ENCODE measurements around the gene TBC1D14. TPM values are rescaled to one million over a fixed set of nuclear protein-coding genes. Genes with fewer than 3 reads are reported as not detected.

Gene TBC1D14
- total and polyA plus RNA-seq, 2 of the 8 experiments (the other 6 are each of a cell fraction or from before 2014, with no cell fraction given) = 45.6 to 48.2 TPM

GRCh38 chr4:6874981-6875380 is 34.6 kb upstream of the TBC1D14 start:
- 89% methylated on average over 4 of the region's 4 CpGs; no CpG with 5 or more reads in 1 of the 2 experiments for WGBS, 2 experiments (ENCODE audit: extremely low coverage in 1 of 2, insufficient coverage in 1 of 2, insufficient read length in 1 of 2, insufficient replicate concordance in 2 of 2, low coverage in 1 of 2, low lambda C conversion rate in 2 of 2, missing lambda C conversion rate in 1 of 2)
- POLR2A ChIA-PET (ENCODE audit: partially characterized antibody) = interaction anchor here (1.8 kb wide), 1 partner anchor 159 kb away, joined by 5 read pairs; the partner anchor contains the start of gene BLOC1S4
- no peak overlapping the region for H2BK120ac ChIP-seq (replicated peaks; ENCODE audit: low read depth, low read length)
- no peak overlapping the region for H2BK20ac ChIP-seq (ENCODE audit: low read length)
- no peak overlapping the region for H3K18ac ChIP-seq (ENCODE audit: extremely low read depth, low read length)
- no peaks in the 10 kb centered on the region for H3K79me2 ChIP-seq (ENCODE audit: control insufficient read depth in 1 of 2, insufficient read depth in 2 of 2, low read length in 2 of 2)
- H3K4me2 ChIP-seq (ENCODE audit: insufficient read depth in 1 of 2, low read depth in 2 of 2, low read length in 2 of 2) = no peak overlapping the region
- DNase-seq (ENCODE audit: low read depth in 1 of 2, low spot score in 2 of 2) (no peak), FAIRE-seq (no peak)
- H3K4ac ChIP-seq (replicated peaks; ENCODE audit: insufficient read length, low read depth, low read length) = no peak overlapping the region
- TF ChIP-seq BACH1 (IDR thresholded peaks at IDR 0.05; ENCODE audit: low read length) = no peak
- no peak for TF ChIP-seq ATF2 (IDR thresholded peaks at IDR 0.05; ENCODE audit: low read length)
- H3K56ac ChIP-seq (replicated peaks; ENCODE audit: insufficient read length, low read depth, low read length) = no peak overlapping the region
- H2AFZ ChIP-seq (ENCODE audit: low read length) = no peak overlapping the region
- peaks cover 5 to 34% (median 25%) of the 10 kb centered on the region in 4 experiments; a peak in 5 of 8 replicates for H3K36me3 ChIP-seq (ENCODE audit: control insufficient read depth in 2 of 4, insufficient read depth in 4 of 4, low read length in 3 of 4)
- no peaks in the 10 kb centered on the region for H3K9me3 ChIP-seq (ENCODE audit: insufficient read depth in 2 of 2, low read depth in 1 of 2, low read length in 1 of 2)
- H3K9ac ChIP-seq (replicated peaks in 1 of 4; ENCODE audit: extremely low read depth in 1 of 4, low read depth in 3 of 4, low read length in 3 of 4) = no peak overlapping the region
- H3K14ac ChIP-seq (ENCODE audit: insufficient read length) = no peak overlapping the region
- no peak overlapping the region for H2BK5ac ChIP-seq (ENCODE audit: low read depth, low read length)
- H4K8ac ChIP-seq (ENCODE audit: extremely low read depth, insufficient read depth, low read length) = no peak overlapping the region
- H4K20me1 ChIP-seq (replicated peaks in 1 of 2; ENCODE audit: control insufficient read depth in 1 of 2, insufficient read depth in 2 of 2, low read length in 2 of 2) = peaks cover 9% of the 10 kb centered on the region in 2 experiments
- H2BK12ac ChIP-seq (ENCODE audit: low read depth, low read length) = no peak overlapping the region
- no peak overlapping the region for H4K5ac ChIP-seq (ENCODE audit: insufficient read length, low read depth, low read length)
- H2BK15ac ChIP-seq (ENCODE audit: low read length) = no peak overlapping the region
- no peak overlapping the region for H3K4me3 ChIP-seq (ENCODE audit: extremely low read depth in 1 of 4, insufficient read depth in 2 of 4, low read depth in 3 of 4, low read length in 4 of 4)
- CTCF ChIA-PET (ENCODE audit: partially characterized antibody) = interaction anchor here (0.6 to 10.2 kb wide), 16 partner anchors 9 to 207 kb away, joined by 3 to 182 read pairs (median 12); partner anchors contain the start of gene BLOC1S4
- H3K23ac ChIP-seq (ENCODE audit: insufficient read length) = no peak overlapping the region
- no peaks in the 10 kb centered on the region for H3K4me1 ChIP-seq (replicated peaks in 1 of 4; ENCODE audit: control insufficient read depth in 3 of 4, insufficient read depth in 4 of 4, low read length in 3 of 4)
- H3K79me1 ChIP-seq (ENCODE audit: low read depth, low read length) = no peaks in the 10 kb centered on the region
- no peak overlapping the region for H3K27ac ChIP-seq (ENCODE audit: low read depth, low read length)
- H2AK5ac ChIP-seq (ENCODE audit: low read depth, low read length) = no peak overlapping the region
- H3K27me3 ChIP-seq (replicated peaks in 1 of 4; ENCODE audit: control insufficient read depth in 3 of 4, extremely low read depth in 1 of 4, insufficient read depth in 3 of 4, low read length in 3 of 4) = no peaks in the 10 kb centered on the region
- H4K91ac ChIP-seq (replicated peaks; ENCODE audit: insufficient read length, low read length) = no peak overlapping the region
- H3K23me2 ChIP-seq (ENCODE audit: low read depth, low read length) = no peaks in the 10 kb centered on the region
